Choroid plexus epithelial cell (primary cell): Measurements from ENCODE around the gene STXBP4.

Experiments used
- DNase-seq: peaks from one replicate; pipeline ENCODE4 v3.0.0-alpha.2; 2010; ENCODE audit warnings: low read depth
- H3K4me3 ChIP-seq: 2 replicates; pipeline ENCODE4 v1.5.1; 2011; ENCODE audit warnings: low read depth, mild to moderate bottlenecking, control low read depth, low read length, moderate library complexity
- CTCF ChIP-seq: conservative IDR thresholded peaks from 2 replicates; pipeline ENCODE4 v1.5.1; 2011; ENCODE audit warnings: low read depth, mild to moderate bottlenecking, control low read depth, inconsistent platforms, low read length, moderate library complexity

STXBP4 gene

DNA sequence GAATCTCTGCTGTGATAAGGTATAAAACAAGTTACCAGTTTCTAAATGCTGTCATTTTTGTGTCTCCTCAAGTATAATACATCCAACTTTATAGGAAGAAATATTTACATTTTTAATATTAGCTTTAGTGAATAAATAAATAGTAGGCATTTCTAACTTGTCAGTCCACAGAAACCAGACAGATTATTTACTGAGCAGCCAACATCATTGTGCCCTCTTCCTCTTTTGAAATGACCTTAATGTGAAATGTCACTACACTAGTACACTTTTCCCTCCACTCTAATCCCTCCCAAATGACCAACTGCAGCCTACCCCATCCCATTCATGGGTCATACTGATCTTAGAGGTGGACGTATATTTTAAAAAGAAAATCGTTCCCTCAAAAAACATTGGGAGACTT lies 9.2 kb downstream of the STXBP4 start:
- no peak overlapping the region for H3K4me3 ChIP-seq
- no peak for DNase-seq
- no peak for TF ChIP-seq CTCF

DNA sequence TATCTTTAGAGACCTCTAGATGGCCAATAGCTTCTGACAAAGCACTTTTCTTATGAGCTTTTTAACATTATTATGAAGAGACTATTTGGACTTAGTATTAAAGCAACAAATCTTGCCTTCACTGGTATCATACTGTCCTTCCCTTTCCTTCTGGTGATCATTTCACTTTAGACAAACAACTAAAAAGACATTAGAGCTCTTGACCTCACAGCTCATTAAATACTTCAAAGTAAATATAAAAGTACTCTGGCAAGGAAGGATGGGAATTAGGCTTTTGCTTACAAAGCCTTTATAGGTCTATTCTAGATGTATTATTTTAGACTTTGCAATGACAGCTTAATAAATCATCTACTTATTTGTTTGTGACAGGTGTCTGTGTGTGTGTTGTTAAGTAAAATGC lies 11.1 kb downstream of the STXBP4 start:
- H3K4me3 ChIP-seq: no peak overlapping the region
- DNase-seq: no peak
- TF ChIP-seq CTCF: no peak

GRCh38 chr17:54980375-54980774 lies 11.8 kb downstream of the STXBP4 start:
- no peak for DNase-seq
- no peak for TF ChIP-seq CTCF
- H3K4me3 ChIP-seq: no peak overlapping the region

GRCh38 chr17:54982399-54982798 lies 13.8 kb downstream of the STXBP4 start:
- H3K4me3 ChIP-seq: no peak overlapping the region
- TF ChIP-seq CTCF: no peak
- DNase-seq: peak; percentile 97

DNA sequence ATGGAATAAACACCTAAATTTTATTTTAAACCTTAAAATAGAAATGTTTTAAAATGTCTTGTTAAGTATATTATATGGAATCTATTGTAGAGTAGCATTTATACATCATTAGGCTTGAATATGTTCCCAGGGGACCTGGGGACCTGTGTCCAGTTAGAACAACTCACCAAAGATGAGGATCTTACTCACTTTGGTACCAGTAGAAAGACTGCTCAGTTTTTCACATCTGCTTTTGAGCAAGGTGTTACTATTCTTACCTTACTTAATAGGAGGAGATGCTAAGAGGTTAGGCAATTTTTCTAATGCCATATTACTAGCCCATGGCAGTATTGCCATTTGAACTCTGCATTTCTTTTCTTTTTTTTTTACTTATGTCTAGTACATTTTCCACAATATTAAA lies 14.7 kb downstream of the STXBP4 start:
- no peak for TF ChIP-seq CTCF
- no peak for DNase-seq
- no peak overlapping the region for H3K4me3 ChIP-seq

DNA sequence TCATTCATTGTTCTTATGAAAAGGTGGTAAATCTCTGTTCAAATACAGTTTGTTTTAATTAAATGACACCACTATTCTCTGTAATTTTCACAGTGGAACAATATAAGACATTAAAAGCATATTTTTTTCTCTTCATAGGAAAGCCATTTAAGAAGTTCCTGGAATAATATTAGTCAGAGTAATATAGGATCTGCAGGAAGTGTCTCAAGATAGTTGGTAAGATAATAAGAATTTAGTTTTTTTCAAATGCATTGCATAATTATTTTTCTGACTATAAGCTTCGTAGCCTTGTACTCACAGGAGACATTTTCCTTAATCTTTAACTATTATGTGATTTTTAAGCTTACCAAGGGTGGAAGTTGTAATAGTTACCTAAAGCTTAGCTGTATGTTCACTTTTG lies 16.9 kb downstream of the STXBP4 start:
- peak; percentile 30 for DNase-seq

More for the DNA sequence above, 16.9 kb downstream of the STXBP4 start:
- TF ChIP-seq CTCF: no peak
- no peak overlapping the region for H3K4me3 ChIP-seq
